HG02759 (cell line): ENCODE measurements around the gene PACRG.

Experiments
- ATAC-seq: cut with Tn5 transposase; IDR thresholded peaks from one replicate; pipeline ENCODE4 v1.9.1; 2021; ENCODE audit warnings: mild to moderate bottlenecking, moderate library complexity; ENCODE audit not compliant: unreplicated experiment

The PACRG gene

GRCh38 chr6:162709431-162709830 is 18.3 kb upstream of the PACRG start:
- no peak for ATAC-seq

GRCh38 chr6:162710419-162710818 is 17.4 kb upstream of the PACRG start:
- no peak for ATAC-seq

- ATAC-seq = no peak
These were observed 16.8 kb upstream of the PACRG start for GRCh38 chr6:162710936-162711335.

DNA sequence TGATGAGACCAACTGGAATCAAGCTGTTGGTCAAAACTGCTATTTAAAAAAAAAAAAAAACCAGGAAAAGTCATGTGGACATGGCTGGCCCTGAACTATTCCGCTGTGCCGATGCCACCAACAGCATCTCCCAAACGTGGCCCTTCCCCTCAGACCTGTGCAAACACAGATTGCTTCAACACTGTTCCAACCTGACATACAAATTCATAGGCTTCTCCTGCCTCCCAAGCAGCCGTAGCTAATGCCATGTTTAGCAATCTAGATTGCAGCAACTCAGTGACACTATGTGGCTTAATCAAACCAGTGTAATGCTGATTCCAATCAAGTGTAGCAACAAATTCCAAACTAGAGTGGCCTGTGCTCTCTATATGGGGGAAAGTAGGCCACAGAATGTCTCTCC is 16.4 kb upstream of the PACRG start:
- no peak for ATAC-seq

DNA sequence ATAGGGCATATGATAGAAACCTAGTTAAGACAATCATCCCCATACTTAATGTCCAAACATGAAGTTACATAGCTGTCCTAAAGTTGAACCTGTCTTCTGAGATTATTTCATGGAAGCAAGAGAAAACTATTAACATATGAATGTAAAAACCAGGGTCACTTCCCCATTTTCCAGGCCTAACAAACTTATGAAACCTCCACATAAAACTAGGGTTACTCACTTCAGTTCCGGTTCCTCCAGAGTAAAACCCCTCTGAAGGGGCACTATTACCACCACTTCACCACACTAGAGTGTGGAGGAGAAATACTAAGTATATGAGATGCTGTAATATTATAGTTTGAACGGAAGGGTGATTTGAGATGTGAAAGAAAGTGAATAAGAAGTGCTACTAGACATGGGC is 15.1 kb upstream of the PACRG start:
- no peak for ATAC-seq

GRCh38 chr6:162713974-162714780 is 13.6 kb upstream of the PACRG start:
- no peak for ATAC-seq

DNA sequence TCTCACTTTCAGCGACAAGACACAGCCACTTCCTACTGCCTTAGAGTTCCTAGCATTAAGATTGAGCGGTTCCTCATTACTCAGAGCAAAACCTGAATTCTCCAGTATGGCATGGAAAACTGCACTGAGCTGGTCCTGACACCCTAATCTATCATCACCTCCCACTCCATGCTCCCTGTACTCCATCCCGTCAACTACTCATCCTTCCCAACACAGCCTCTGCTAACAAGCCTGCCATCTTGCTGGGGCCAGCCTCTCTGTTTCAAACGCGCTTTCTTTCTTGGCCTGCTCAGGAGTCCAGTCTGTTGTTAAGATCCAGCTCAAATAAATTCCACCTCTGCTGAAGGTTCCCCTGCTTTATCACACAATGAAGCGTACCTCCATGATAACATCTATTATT is 12.2 kb upstream of the PACRG start:
- ATAC-seq = no peak

DNA sequence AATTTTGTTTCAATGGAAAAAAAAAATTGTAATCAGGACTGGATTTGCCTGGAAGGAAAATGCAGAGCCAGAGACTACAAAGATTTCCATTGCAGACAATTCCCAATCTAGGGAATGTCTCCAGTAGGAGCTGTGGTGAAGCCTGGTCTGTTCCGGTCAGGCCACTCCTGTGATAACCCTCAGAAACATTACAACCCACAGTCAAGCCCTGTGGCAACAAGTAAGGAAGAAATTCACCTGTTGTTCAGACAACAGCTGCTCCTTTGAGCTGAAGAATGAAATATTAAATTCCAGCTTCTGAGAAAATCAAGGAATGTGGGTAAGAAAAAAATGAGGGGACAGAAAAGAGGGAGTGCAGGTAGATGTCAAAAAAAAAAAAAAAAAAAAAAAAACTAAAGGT is 8.2 kb upstream of the PACRG start:
- ATAC-seq = no peak

DNA sequence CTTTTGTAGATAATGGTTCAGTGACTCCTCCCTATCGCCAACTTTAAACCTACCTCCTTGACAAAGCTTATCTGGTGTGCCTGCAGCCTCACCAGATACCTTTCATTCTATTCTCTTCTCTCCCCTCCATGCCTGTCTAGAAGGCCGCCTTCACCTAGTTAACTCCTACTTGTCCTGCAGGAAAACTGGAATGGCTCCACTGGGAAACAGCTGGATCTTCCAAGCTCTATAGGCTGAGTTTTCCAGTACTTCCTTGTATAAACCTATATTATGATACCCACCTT is 6.4 kb upstream of the PACRG start:
- no peak for ATAC-seq

- no peak for ATAC-seq
These were observed 5.5 kb upstream of the PACRG start for GRCh38 chr6:162722226-162722625.

GRCh38 chr6:162722633-162723032 is 5.1 kb upstream of the PACRG start:
- ATAC-seq = no peak

DNA sequence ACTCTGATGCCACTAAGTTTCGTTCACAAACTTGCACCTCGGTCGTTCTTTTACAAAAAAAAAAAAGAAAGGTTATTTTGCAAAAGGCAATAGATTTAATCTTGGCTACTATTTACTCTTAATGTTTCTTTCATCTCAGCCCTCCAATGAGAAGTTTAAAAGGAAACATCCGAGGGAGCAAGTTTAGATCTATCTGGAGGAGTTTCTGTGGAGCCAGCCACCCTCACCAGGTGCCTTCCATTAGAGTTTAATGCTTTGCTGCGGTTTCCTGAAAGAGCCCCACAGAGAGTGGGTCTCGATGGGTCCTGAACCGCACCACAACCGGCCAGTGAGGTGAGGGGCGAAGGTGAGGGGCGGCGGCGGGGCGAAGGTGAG is 840 bp upstream of the PACRG start:
- ATAC-seq = no peak

DNA sequence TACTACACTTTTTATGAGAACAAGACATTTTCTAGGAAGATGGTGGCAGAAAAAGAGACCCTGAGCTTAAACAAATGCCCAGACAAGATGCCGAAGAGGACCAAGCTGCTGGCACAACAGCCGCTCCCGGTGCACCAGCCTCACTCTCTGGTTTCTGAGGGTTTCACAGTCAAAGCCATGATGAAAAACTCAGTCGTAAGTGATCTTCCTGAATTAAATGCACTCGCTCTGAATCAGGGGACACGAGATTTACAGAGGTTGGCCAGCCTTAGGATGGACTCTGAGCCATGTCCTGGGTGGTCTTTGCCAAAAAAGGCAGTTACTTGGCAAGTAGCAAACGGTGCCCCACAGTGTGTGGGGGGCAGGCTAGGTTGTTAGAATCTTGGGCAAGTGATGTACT is 423 bp downstream of the PACRG start:
- no peak for ATAC-seq

GRCh38 chr6:162728706-162729105 is 932 bp downstream of the PACRG start:
- no peak for ATAC-seq

- ATAC-seq = no peak
These were observed 2.7 kb downstream of the PACRG start for GRCh38 chr6:162730502-162730901.

DNA sequence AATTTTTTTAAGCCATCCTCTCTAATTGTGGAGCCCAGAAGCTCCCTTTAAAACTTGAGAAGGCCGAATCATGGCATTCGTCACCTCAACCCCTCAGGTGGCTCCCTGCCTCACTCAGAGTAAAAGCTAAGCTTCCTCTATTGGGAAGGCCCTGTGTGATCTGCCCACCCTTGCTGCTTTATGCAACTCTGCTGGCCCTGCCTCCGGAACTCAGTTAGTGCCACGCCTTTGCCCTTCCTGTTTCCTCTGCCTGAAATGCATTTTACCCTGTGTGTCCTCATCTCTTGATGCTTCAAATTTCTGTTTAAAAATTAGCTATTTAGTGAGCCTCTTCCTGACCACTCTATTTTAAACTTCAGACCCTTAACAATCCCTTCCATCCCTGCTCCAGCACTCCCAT is 5.7 kb downstream of the PACRG start:
- no peak for ATAC-seq

- no peak for ATAC-seq
These were observed 9.2 kb downstream of the PACRG start for GRCh38 chr6:162736961-162737360.

DNA sequence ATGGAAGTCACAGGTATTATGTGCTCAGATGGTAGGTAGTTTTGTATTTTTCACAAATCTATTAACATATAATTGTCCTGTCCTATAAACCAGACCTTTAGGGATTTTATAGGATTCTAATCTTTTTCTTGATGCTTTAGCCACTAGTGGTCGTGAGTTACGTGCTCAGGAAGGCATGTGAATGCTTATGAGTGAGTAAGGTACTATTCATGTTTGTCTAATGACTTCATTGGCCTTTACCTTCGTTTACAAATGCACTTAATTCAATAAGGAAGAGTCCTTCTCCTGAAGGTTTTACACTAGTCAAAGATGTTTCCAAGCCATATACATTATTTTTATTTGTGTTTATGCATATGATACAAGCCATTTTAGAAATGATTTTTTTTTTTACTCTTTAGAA is 23.0 kb downstream of the PACRG start:
- ATAC-seq = no peak

DNA sequence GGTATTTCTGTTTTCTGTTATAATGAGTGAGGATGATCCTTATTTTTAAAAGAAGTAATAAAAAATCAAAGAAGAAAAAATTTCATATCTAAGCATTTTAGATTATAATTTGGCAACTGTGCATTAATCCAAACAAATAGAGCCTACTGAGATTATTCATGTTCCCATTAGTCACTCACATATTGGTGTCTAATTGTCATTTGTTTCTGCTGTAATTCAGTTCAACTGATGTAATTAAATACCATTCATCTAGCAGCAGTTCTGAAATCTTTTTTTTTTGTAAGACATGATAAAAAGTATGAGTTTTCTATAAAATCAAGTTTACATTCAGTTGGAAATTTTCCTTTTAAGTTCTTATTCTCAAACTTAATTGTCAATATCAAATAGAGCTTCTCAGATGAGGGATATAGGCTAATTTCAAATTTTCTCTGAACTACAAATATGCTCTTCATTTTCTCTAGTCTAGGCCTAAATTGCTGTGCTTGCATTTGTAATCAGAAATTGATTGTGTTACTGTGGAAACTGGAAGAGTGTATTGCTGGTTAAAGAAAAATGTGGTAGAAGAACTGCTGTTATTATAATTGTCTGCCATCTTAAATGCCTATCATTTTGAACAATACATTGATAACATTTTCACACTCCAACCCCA is 23.6 kb downstream of the PACRG start:
- no peak for ATAC-seq

GRCh38 chr6:162753775-162754174 is 26.0 kb downstream of the PACRG start:
- ATAC-seq = no peak

- no peak for ATAC-seq
These were observed 42.4 kb downstream of the PACRG start for GRCh38 chr6:162770136-162770535.

DNA sequence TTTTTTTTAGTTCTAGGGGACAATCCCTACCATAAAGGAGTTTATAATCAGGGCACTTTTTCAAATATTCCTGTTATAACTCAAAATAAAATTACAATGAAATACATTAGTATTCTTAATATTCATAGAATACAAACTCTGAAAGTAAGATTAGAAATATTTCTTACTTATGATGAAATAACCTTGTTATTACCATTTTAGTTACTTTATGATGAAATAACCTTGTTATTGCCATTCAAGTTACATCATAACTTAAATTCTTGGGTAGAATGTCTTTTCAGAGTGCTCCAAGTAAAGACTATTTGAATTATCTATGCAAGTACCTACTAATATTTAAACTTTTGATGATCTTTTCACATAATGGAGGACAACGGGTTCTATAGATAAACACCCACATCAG is 43.2 kb downstream of the PACRG start:
- ATAC-seq = no peak

DNA sequence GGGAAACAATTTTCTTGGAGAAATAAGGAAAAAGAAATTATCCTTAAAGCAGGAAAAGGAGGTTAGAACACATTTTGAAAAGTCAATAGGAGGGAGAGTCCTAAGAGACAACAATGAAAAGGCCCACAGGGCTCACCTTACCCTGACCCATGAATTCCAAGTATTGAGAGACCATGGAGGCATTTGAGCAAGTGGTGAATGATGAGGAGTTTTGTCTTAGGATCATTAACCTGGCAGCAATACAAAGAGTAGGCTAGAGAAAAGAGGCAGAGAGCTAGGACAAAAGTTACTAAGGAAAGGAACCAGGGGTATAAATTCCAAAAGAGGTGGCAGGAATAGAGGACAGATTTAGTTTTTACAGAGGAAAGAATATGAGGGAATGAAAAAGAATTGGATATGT is 44.7 kb downstream of the PACRG start:
- ATAC-seq = no peak
